GM19324 (cell line): ENCODE data around the gene TMEM120B.
"Not testable (repeated sequence)": the region's sequence is repeated elsewhere in the genome, so short reads cannot be mapped to it uniquely, and the experiment has no call there.

Experiments used
- ATAC-seq: cut with Tn5 transposase; IDR thresholded peaks from one replicate; pipeline ENCODE4 v1.9.1; 2021; ENCODE audit warnings: mild to moderate bottlenecking, moderate library complexity; ENCODE audit not compliant: unreplicated experiment, low FRiP score

Gene TMEM120B

DNA sequence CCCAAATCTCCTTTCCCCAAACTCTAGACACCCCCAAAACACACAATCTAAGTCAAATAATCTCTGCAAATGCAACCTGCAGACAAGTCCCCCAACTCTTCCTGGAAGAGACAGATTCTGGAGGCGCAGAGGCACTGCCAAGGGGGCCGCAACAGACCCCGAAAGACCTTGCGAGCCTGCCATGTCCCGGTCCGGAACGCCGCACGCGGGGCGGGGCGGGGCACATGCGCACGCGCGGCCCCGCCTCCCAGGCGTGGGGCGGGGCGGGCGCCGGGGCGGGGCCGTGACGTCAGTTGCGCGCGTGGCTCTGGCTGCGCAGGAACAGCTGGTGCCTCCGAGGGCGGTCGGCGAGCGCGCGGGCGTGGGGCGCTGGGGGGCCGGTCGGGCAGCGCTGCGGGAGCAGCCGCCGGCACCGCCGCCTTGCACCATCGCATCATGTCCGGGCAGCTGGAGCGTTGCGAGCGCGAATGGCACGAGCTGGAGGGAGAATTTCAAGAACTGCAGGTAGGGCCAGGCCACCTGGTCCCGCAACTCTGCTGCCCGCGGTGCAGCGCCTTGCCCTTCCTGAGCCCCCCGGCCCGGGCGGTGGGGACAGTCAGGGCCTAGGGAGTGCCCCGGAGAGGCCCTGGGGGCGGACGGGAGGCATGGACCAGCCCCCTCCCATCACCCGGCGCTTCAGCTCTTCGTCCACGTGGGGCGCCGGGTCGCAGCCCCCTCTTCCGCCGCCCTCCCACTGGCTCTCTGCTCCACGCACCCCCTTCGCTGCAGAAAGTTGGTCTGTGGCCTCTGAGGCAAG, at the start of gene TMEM120B:
TMEM120B (plus strand) TSS at position 292 of the 796 bp plus-strand sequence; CDS start at position 436, 144 bp downstream.
- ATAC-seq = peak; percentile 90

DNA sequence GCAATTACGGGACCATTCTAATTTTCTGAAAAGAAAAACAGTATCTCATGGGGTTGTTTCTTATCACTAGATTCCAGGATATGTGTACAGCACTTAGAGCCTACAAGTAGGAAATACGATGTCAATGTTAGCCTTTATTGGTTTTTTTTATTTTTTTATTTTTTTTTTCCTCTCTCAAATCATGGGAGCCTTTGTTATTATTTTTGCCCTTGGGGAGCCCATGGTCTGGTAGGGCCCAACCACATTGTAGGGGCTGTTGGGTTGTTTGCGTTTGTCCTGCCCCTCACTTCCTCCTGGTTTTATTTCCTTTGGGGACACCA, 49.0 kb upstream of the TMEM120B start:
- ATAC-seq = no peak

- not testable (repeated sequence) for ATAC-seq
Observed at GRCh38 chr12:121666829-121667228, 45.7 kb upstream of the TMEM120B start.

DNA sequence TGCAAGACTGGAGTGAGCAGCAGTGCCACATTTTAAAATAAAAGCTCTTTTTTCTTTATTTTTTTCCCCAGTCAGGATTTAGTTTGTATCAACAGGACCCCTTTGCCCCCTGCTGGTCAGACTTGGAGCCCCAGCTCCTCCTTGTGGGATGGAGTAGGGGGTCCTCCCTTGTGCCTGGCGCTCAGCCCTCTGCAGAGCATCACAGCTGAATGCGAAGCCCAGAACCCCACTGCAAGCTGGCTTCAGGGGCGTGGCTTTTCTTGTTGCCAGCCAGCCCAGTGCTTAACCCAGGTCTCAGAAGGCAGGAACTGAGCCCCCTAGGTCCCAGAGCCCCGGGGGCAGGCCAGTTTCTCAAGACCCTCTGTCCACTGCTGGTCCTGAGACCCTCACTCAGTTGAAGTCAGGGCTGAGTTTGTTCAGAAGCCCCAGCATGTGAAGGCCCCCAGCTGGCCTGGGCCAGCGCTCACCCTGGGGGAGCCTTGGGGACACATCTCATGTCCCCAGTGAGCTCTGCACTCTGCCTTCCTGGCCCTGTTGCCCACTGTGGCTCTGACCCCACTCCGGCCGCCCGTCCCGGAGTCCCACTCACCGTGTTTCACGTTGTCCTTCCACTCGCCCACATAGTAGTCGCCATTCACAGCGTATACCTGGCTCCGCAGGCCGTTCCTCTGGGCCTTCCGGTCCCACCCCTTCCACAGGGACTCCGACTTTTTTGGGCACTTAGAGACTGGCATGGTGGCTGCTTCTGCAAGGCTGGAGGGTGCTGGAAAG, 43.6 kb upstream of the TMEM120B start:
- no peak for ATAC-seq

GRCh38 chr12:121669521-121669900, 43.0 kb upstream of the TMEM120B start, which contains the start of gene MORN3:
TSS of gene MORN3 (minus strand) at chr12:121669654. CDS start at chr12:121669483, 171 bp downstream.
- ATAC-seq = no peak

GRCh38 chr12:121673013-121673511, 39.5 kb upstream of the TMEM120B start:
- ATAC-seq = no peak

- no peak for ATAC-seq
Observed at GRCh38 chr12:121676190-121676589, 36.4 kb upstream of the TMEM120B start.

DNA sequence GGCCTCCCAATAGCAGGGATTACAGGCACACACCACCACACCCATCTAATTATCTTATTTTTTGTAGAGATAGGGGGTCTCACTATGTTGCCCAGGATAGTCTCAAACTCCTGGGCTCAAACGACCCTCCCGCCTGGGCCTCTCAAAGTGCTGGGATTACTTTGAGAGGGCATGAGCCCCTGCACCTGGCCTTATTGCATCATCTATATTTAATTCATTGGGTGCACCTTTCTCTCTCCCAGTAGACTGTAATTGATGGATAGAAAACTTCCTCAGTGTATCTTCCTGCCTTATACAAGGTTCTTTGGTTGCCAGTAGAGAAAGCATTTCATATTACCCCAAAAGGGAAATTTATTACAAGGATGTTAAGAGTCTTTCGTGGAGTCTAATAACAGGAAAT, 34.2 kb upstream of the TMEM120B start:
- no peak for ATAC-seq

DNA sequence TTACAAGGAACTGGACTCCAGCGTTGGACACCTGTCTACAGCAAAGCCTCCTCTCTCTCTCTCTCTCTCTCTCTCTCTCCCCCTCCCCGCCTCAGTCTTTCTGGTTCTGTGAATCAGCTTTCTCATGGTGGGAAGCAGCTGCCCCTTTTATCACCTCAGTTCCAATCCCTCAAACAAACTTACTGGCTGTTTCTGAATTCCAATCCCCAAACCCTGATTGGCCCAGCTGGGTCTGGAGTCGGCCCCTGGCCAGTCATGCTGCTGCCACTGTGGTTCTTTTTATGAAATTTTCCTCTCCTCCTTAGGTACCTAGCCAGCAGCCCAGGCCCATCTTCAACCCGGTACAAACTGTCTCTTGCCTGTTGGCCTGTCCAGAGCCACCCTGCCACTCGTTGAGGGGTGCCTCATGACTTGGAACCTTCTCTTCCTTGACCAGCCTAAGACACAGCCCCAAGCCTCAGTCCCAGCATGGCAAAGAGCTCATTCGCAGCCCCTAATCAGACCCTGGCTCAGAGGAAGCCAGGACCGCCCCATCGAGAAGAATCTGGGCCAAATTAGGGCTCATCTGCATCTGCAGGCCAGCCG, 33.7 kb upstream of the TMEM120B start:
- no peak for ATAC-seq

DNA sequence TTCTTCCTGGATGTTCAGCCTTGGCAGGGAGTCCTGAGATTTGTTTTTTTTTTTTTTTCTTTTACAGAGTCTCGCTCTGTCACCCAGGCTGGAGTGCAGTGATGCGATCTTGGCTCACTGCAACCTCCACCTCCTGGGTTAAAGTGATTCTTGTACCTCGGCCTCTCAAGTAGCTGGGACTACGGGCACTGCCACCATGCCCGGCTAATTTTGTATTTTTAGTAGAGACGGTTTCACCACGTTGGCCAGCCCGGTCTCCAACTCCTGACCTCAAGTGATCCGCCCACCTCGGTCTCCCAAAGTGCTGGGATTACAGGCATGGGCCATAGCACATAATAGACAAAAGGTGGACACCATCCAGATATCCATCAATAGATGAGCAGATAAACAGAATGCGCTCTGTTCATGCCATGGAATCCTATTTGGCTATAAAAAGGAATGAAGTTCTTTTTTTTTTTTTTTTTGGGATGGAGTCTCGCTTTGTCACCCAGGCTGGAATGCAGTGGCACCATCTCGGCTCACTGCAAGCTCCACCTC, 32.8 kb upstream of the TMEM120B start:
- ATAC-seq = not testable (repeated sequence)

GRCh38 chr12:121688966-121689365, 23.6 kb upstream of the TMEM120B start:
- no peak for ATAC-seq

DNA sequence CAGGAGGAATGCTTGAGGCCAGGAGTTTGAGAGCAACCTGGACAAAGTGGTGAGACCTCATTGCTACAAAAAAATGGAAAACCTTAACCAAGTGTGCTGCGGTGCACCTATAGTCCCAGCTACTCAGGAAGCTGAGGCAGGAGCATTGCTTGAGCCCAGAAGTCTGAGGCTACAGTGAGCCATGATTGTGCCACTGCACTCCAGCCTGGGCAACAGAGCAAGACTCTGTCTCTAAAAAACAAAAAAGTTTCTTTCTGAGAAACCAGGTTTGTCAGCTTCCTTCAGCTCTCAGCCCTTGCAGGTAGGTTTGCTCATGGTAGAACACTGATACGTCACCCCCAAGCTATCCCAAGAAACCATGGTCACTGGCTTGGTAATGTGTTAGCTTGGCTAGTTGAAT, 23.1 kb upstream of the TMEM120B start:
- no peak for ATAC-seq

DNA sequence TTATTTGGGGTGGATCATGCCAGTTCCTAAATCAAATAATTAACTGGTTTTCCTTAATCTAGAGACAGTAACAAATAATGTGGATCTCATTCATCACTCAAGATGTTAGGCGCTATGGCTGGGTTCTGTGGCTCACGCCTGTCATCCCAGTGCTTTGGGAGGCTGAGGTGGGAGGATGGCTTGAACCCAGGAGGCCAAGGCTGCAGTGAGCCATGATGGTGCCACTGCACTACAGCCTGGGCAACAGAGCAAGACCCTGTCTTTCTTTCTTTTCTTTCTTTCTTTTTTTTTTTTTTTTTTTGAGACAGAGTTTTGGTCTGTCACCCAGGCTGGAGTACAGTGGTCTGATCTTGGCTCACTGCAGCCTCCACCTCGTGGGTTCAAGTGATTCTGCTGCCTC, 19.8 kb upstream of the TMEM120B start:
- not testable (repeated sequence) for ATAC-seq

GRCh38 chr12:121693155-121693687, 19.3 kb upstream of the TMEM120B start:
- no peak for ATAC-seq

GRCh38 chr12:121697093-121697698, 15.4 kb upstream of the TMEM120B start:
- no peak for ATAC-seq

GRCh38 chr12:121697861-121698260, 14.7 kb upstream of the TMEM120B start:
- ATAC-seq = not testable (repeated sequence)

GRCh38 chr12:121701667-121702277, 10.8 kb upstream of the TMEM120B start:
- no peak for ATAC-seq

DNA sequence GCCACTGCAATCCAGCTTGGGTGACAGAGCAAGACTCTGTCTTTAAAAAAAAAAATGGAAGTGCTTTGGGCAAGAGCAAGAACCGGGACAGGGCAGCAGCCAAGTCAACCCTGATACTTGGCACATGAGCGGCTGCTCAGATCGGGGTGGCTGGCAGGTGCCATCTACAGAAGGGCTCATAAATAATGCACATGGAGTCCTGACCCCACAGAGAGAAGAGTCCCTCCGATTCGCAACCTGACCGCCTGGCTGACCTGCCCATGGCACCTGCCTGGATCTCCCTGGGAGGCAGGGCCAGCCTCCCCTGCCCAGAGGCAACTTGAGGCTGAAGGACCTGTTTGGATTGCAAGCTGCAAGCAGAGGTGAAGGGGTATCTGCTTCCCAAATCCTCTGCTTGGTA, 9.6 kb upstream of the TMEM120B start:
- no peak for ATAC-seq

GRCh38 chr12:121705514-121705913, 7.0 kb upstream of the TMEM120B start:
- no peak for ATAC-seq
